Epidermal melanocyte (primary cell): Measurements from ENCODE around the gene MYBPC2.

Experiments
- DNase-seq: peaks from one replicate; pipeline ENCODE4 v3.0.0; 2011; ENCODE audit warnings: low spot score; ENCODE audit not compliant: insufficient read length

The MYBPC2 gene

DNA sequence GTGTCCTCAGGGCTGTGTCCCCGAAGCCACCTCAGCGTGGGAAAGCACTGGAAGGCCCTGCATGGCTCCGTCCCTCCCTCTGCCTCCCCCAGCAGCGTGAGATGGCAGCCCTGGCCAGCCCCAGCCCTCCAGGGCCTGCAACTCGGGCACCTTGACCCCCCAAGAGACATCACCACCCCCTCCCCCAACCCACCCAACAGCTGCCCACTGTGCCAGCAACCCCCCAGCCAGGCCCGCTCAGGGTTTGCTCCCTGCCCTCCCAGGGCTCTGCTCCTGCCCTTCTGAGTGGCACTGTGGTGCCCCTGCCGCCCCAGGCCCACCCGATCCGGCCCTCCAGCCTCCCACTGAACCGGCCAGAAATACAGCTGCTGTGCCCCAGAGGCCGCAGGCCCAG, 82.5 kb downstream of the MYBPC2 start:
- no peak for DNase-seq
